ENCODE data around the gene GDPD5. TPM values are rescaled to one million over a fixed set of nuclear protein-coding genes. Genes with fewer than 3 reads are reported as not detected.

The GDPD5 gene
- total and polyA plus RNA-seq, 9 of the 15 experiments (the other 6 are each of a cell fraction or from before 2014, with no cell fraction given), result 0.32 to 27.3 (median 8.0) TPM

GRCh38 chr11:75474878-75475766 lies 50.6 kb downstream of the GDPD5 start (continued):
- TF ChIP-seq SMAD2 (IDR thresholded peaks at IDR 0.05; ENCODE audit: low read depth, low read length), result no peak
- peak; percentile 89 for TF ChIP-seq RBM25 (IDR thresholded peaks at IDR 0.05; ENCODE audit: low read depth, low read length, severe bottlenecking)
- no peak for TF ChIP-seq CHD1 (IDR thresholded peaks at IDR 0.05; ENCODE audit: low read length)
- peak; percentile 53 for TF ChIP-seq POLR2B (IDR thresholded peaks at IDR 0.05; ENCODE audit: low read depth, partially characterized antibody)
- TF ChIP-seq, protein P1, sequence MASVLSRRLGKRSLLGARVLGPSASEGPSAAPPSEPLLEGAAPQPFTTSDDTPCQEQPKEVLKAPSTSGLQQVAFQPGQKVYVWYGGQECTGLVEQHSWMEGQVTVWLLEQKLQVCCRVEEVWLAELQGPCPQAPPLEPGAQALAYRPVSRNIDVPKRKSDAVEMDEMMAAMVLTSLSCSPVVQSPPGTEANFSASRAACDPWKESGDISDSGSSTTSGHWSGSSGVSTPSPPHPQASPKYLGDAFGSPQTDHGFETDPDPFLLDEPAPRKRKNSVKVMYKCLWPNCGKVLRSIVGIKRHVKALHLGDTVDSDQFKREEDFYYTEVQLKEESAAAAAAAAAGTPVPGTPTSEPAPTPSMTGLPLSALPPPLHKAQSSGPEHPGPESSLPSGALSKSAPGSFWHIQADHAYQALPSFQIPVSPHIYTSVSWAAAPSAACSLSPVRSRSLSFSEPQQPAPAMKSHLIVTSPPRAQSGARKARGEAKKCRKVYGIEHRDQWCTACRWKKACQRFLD (CRISPR knock-in tag; IDR thresholded peaks at IDR 0.05), result peak; percentile 2; the same call in 1 of the 2 replicates
- no peak for TF ChIP-seq EP300 (IDR thresholded peaks at IDR 0.05; ENCODE audit: low read length)
- TF ChIP-seq GTF2A2 (tag; IDR thresholded peaks at IDR 0.05), result no peak
- no peak for TF ChIP-seq CGGBP1 (CRISPR knock-in tag; IDR thresholded peaks at IDR 0.05)
- peak; percentile 13; the same call in 1 of the 2 replicates for TF ChIP-seq JUND (IDR thresholded peaks at IDR 0.05; ENCODE audit: borderline replicate concordance, low read depth, low read length)
- peak; percentile 35; the same call in 1 of the 3 replicates for TF ChIP-seq JUND (tag; IDR thresholded peaks at IDR 0.05; ENCODE audit: borderline replicate concordance, low read depth, low read length)
- TF ChIP-seq XRCC4 (IDR thresholded peaks at IDR 0.05; ENCODE audit: extremely low read depth, insufficient read depth, insufficient read length), result no peak
- no peak for TF ChIP-seq HLTF (IDR thresholded peaks at IDR 0.05)
- TF ChIP-seq RBM34 (IDR thresholded peaks at IDR 0.05; ENCODE audit: borderline replicate concordance, insufficient read depth, low read length), result no peak
- TF ChIP-seq, protein P2, sequence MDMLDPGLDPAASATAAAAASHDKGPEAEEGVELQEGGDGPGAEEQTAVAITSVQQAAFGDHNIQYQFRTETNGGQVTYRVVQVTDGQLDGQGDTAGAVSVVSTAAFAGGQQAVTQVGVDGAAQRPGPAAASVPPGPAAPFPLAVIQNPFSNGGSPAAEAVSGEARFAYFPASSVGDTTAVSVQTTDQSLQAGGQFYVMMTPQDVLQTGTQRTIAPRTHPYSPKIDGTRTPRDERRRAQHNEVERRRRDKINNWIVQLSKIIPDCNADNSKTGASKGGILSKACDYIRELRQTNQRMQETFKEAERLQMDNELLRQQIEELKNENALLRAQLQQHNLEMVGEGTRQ (CRISPR knock-in tag; IDR thresholded peaks at IDR 0.05), result no peak
- no peak for TF ChIP-seq PCBP2 (IDR thresholded peaks at IDR 0.05; ENCODE audit: low read depth, low read length, poor library complexity, severe bottlenecking)
- TF ChIP-seq, protein P3, sequence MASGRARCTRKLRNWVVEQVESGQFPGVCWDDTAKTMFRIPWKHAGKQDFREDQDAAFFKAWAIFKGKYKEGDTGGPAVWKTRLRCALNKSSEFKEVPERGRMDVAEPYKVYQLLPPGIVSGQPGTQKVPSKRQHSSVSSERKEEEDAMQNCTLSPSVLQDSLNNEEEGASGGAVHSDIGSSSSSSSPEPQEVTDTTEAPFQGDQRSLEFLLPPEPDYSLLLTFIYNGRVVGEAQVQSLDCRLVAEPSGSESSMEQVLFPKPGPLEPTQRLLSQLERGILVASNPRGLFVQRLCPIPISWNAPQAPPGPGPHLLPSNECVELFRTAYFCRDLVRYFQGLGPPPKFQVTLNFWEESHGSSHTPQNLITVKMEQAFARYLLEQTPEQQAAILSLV (tag; IDR thresholded peaks at IDR 0.05), result peak; percentile 65; the same call in 1 of the 2 replicates
- 0 out of 4 replicates have a peak, but pooled peaks of 1 of the 2 experiments have one; percentile 55 for TF ChIP-seq TRIM24 (IDR thresholded peaks at IDR 0.05)
- TF ChIP-seq ZFP30 (CRISPR knock-in tag; IDR thresholded peaks at IDR 0.05; ENCODE audit: borderline replicate concordance), result no peak
- TF ChIP-seq ARID2 (IDR thresholded peaks at IDR 0.05), result no peak
- peak; percentile 97 for TF ChIP-seq ADNP (tag; IDR thresholded peaks at IDR 0.05)
- TF ChIP-seq FOXJ2 (tag; IDR thresholded peaks at IDR 0.05), result no peak
- TF ChIP-seq E2F3 (CRISPR knock-in tag; IDR thresholded peaks at IDR 0.05), result no peak
- TF ChIP-seq MTA3 (IDR thresholded peaks at IDR 0.05; ENCODE audit: borderline replicate concordance), result peak; percentile 40; the same call in 1 of the 2 replicates
